CD4-positive, alpha-beta T cell (primary cell): Measurements from ENCODE around the gene HLF. TPM values are rescaled to one million over a fixed set of nuclear protein-coding genes. Genes with fewer than 3 reads are reported as not detected.

Experiments
- ATAC-seq: fragments of 200-7000 bp; cut with Tn5 transposase; one replicate; pipeline ENCODE4 v1.10.0; 2022; ENCODE audit warnings: mild to moderate bottlenecking; ENCODE audit not compliant: poor library complexity
- CTCF ChIA-PET: fragments of 350-600 bp; sonication (Branson Sonifier 250); formaldehyde crosslinking; loops from one replicate; lab custom pipeline; 2021; ENCODE audit warnings: antibody characterized with exemption, inconsistent platforms; lab: Charles Lee
- POLR2A ChIA-PET: fragments of 350-600 bp; sonication (Branson Sonifier 250); formaldehyde crosslinking; loops from one replicate; lab custom pipeline; 2021; ENCODE audit warnings: antibody characterized with exemption, inconsistent platforms; lab: Charles Lee
- DNase-seq, 14 experiments: peaks; one replicate each; pipeline ENCODE4 v3.0.0-alpha.2; 2013 to 2020; ENCODE audit warnings: mixed read lengths in 2 of 14
- H3K27ac ChIP-seq, 2 donors: one replicate each; pipeline versions ENCODE4 v1.5.1 to v1.7.0; 2013; ENCODE audit warnings: low read length in 2 of 2, low read depth in 1 of 2, mild to moderate bottlenecking in 1 of 2
- H3K27me3 ChIP-seq, 2 experiments: 1 replicate in 1 of 2; 2 replicates in 1 of 2; pipeline versions ENCODE4 v1.6.1 to v1.7.0; 2013; ENCODE audit warnings: low read length in 2 of 2, control low read depth in 1 of 2, mild to moderate bottlenecking in 1 of 2, moderate library complexity in 1 of 2; ENCODE audit not compliant: insufficient read depth in 2 of 2, control insufficient read depth in 1 of 2
- H3K36me3 ChIP-seq: one replicate; pipeline ENCODE4 v1.6.1; 2013; ENCODE audit warnings: low read length, control low read depth; ENCODE audit not compliant: insufficient read depth
- H3K4me1 ChIP-seq: one replicate; pipeline ENCODE4 v1.6.1; 2013; ENCODE audit warnings: low read length, control low read depth; ENCODE audit not compliant: insufficient read depth
- H3K4me3 ChIP-seq: one replicate; pipeline ENCODE4 v1.5.1; 2013; ENCODE audit warnings: mild to moderate bottlenecking, low read length, moderate library complexity
- H3K9me3 ChIP-seq, 2 experiments: 1 replicate in 1 of 2; 2 replicates in 1 of 2; pipeline versions ENCODE4 v1.6.1 to v1.7.0; 2013; ENCODE audit warnings: low read length in 2 of 2, mild to moderate bottlenecking in 2 of 2, control low read depth in 1 of 2, moderate library complexity in 1 of 2; ENCODE audit not compliant: control insufficient read depth in 1 of 2, insufficient read depth in 1 of 2
- H3K27ac Mint-ChIP-seq: one replicate; pipeline ENCODE4 v1.8.0; 2020; ENCODE audit warnings: mixed read lengths
- H3K27me3 Mint-ChIP-seq: one replicate; pipeline ENCODE4 v1.8.0; 2021; ENCODE audit warnings: mixed read lengths
- H3K36me3 Mint-ChIP-seq: one replicate; pipeline ENCODE4 v1.8.0; 2021; ENCODE audit warnings: low read depth, mixed read lengths
- H3K4me1 Mint-ChIP-seq: one replicate; pipeline ENCODE4 v1.8.0; 2021; ENCODE audit warnings: low read depth, mixed read lengths
- H3K4me3 Mint-ChIP-seq: one replicate; pipeline ENCODE4 v1.8.0; 2020; ENCODE audit warnings: mild to moderate bottlenecking, mixed read lengths
- H3K9me3 Mint-ChIP-seq: one replicate; pipeline ENCODE4 v1.8.0; 2020; ENCODE audit warnings: mixed read lengths
- CTCF ChIP-seq: fragments of 200-600 bp; IDR thresholded peaks from one replicate; pipeline ENCODE4 v1.8.0; 2022; ENCODE audit warnings: antibody characterized with exemption, mild to moderate bottlenecking
- intact Hi-C, 2 experiments: fragments of 100-400 bp; cut with DNase I in 1 of 2; cut with micrococcal nuclease in 1 of 2; formaldehyde crosslinking; loops; one replicate each; pipeline versions ENCODE4 v1.15.1 to v1.9.0; 2023 to 2025; cut with DNase I, micrococcal nuclease
- total RNA-seq, 174 experiments: library from RNA in 2 of 174; stranded (reverse) in 2 of 174; gene quantifications; one replicate each; pipeline ENCODE4 v1.2.3 and lab custom pipeline; 2021 to 2026

HLF gene
- total RNA-seq, 2 experiments from 2014 or later = 4.3 to 4.9 TPM

- CTCF ChIA-PET = no interaction called here
- no peak for DNase-seq
- Histone ChIP-seq H3K27me3 (no peaks in the 10 kb centered on the region), H3K27ac (no peak overlapping the region), H3K4me3 (no peak overlapping the region), H3K4me1 (no peaks in the 10 kb centered on the region), H3K9me3 (no peaks in the 10 kb centered on the region), H3K36me3 (no peaks in the 10 kb centered on the region)
- H3K36me3 Mint-ChIP-seq = no peaks in the 10 kb centered on the region
- H3K4me1 Mint-ChIP-seq = no peaks in the 10 kb centered on the region
- TF ChIP-seq CTCF = no peak
- H3K27me3 Mint-ChIP-seq = peaks cover 15% of the 10 kb centered on the region
- H3K27ac Mint-ChIP-seq = no peak overlapping the region
- intact Hi-C loops = no loop called here
- no peaks in the 10 kb centered on the region for H3K9me3 Mint-ChIP-seq
- no peak for ATAC-seq
- POLR2A ChIA-PET = no interaction called here
- no peak overlapping the region for H3K4me3 Mint-ChIP-seq
Observed at GRCh38 chr17:55224746-55225145, 40.0 kb upstream of the HLF start.

- H3K9me3 ChIP-seq = no peaks in the 10 kb centered on the region
- Mint-ChIP-seq H3K27me3 (peaks cover 15% of the 10 kb centered on the region), H3K4me3 (no peak overlapping the region), H3K9me3 (no peaks in the 10 kb centered on the region), H3K36me3 (no peaks in the 10 kb centered on the region), H3K27ac (no peak overlapping the region), H3K4me1 (no peaks in the 10 kb centered on the region)
- H3K36me3 ChIP-seq = no peaks in the 10 kb centered on the region
- H3K27ac ChIP-seq = no peak overlapping the region
- DNase-seq = no peak
- ChIA-PET POLR2A (no interaction called here), CTCF (no interaction called here)
- no peaks in the 10 kb centered on the region for H3K4me1 ChIP-seq
- H3K4me3 ChIP-seq = no peak overlapping the region
- TF ChIP-seq CTCF = no peak
- intact Hi-C loops = no loop called here
- no peak for ATAC-seq
- H3K27me3 ChIP-seq = no peaks in the 10 kb centered on the region
Observed at GRCh38 chr17:55225237-55225636, 39.5 kb upstream of the HLF start.

GRCh38 chr17:55228683-55229192, 36.0 kb upstream of the HLF start:
- CTCF ChIA-PET = no interaction called here
- no peak overlapping the region for H3K27ac ChIP-seq
- no peak for TF ChIP-seq CTCF
- POLR2A ChIA-PET = no interaction called here
- Mint-ChIP-seq H3K27ac (no peak overlapping the region), H3K27me3 (peaks cover 10% of the 10 kb centered on the region), H3K36me3 (no peaks in the 10 kb centered on the region), H3K4me1 (no peaks in the 10 kb centered on the region), H3K9me3 (no peaks in the 10 kb centered on the region), H3K4me3 (no peak overlapping the region)
- intact Hi-C loops = no loop called here
- no peaks in the 10 kb centered on the region for H3K36me3 ChIP-seq
- no peaks in the 10 kb centered on the region for H3K9me3 ChIP-seq
- H3K27me3 ChIP-seq = no peaks in the 10 kb centered on the region
- DNase-seq (no peak), ATAC-seq (no peak)
- no peaks in the 10 kb centered on the region for H3K4me1 ChIP-seq
- no peak overlapping the region for H3K4me3 ChIP-seq
